ENCODE results near the gene TANC2.

GRCh38 chr17:62971853-62972252 lies 5.8 kb downstream of the TANC2 start:
- TF ChIP-seq, protein P1, sequence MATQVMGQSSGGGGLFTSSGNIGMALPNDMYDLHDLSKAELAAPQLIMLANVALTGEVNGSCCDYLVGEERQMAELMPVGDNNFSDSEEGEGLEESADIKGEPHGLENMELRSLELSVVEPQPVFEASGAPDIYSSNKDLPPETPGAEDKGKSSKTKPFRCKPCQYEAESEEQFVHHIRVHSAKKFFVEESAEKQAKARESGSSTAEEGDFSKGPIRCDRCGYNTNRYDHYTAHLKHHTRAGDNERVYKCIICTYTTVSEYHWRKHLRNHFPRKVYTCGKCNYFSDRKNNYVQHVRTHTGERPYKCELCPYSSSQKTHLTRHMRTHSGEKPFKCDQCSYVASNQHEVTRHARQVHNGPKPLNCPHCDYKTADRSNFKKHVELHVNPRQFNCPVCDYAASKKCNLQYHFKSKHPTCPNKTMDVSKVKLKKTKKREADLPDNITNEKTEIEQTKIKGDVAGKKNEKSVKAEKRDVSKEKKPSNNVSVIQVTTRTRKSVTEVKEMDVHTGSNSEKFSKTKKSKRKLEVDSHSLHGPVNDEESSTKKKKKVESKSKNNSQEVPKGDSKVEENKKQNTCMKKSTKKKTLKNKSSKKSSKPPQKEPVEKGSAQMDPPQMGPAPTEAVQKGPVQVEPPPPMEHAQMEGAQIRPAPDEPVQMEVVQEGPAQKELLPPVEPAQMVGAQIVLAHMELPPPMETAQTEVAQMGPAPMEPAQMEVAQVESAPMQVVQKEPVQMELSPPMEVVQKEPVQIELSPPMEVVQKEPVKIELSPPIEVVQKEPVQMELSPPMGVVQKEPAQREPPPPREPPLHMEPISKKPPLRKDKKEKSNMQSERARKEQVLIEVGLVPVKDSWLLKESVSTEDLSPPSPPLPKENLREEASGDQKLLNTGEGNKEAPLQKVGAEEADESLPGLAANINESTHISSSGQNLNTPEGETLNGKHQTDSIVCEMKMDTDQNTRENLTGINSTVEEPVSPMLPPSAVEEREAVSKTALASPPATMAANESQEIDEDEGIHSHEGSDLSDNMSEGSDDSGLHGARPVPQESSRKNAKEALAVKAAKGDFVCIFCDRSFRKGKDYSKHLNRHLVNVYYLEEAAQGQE (IDR thresholded peaks at IDR 0.05; ENCODE audit: insufficient read depth in 1 of 2, low read depth in 2 of 2, low read length in 1 of 2): no peak
- TF ChIP-seq POLR2AphosphoS5 (IDR thresholded peaks at IDR 0.05; ENCODE audit: low read depth, low read length): no peak
- no peak for TF ChIP-seq SIN3A (IDR thresholded peaks at IDR 0.05; ENCODE audit: borderline replicate concordance, insufficient read depth, low read depth, low read length)
- TF ChIP-seq CTCF (IDR thresholded peaks at IDR 0.05): no peak
